ENCODE results near the gene CDKAL1. TPM values are rescaled to one million over a fixed set of nuclear protein-coding genes. Genes with fewer than 3 reads are reported as not detected.
"Not testable (repeated sequence)": the region's sequence is repeated elsewhere in the genome, so short reads cannot be mapped to it uniquely, and the experiment has no call there.

Gene CDKAL1
- total and polyA plus RNA-seq, 8 donors, result 13.6 to 20.7 (median 17.5) TPM

DNA sequence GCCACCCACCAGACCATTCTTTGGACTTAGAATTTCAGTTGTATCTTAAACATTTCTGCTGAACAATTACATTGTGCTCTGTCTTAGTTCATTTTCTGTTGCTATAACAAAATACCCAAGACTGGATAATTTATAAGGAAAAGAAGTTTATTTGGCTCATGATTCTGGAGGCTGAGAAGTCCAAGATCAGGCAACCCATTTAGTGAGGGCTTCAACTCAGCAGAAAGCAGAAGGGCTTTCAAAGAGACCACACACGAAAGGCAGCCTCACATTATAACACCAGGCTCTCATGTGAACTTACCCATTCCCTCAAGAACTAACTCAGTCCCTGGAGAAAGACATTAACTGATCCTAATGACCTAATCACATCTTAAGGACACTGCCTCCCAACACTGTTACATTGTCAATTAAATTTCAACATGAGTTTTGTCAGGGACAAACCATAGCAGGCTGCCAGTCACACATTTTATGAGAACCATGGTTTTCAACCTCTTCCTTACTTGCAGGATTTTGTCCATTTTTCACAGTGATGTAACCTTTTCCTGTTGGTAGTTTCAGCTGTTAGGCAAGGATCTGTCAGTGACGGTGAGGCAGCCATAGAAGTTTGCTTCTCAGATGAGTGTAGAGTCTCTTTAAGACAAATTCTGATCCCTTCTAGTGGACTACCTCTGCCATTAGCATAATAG is 659.7 kb downstream of the CDKAL1 start:
- no peak overlapping the region for H3K4me3 ChIP-seq
- ATAC-seq (no peak), DNase-seq (no peak)
- no peaks in the 10 kb centered on the region for H3K27me3 ChIP-seq
- no peaks in the 10 kb centered on the region for H3K9me3 ChIP-seq
- intact Hi-C loops (cut with DNase I), result no loop called here
- no peaks in the 10 kb centered on the region for H3K36me3 ChIP-seq
- TF ChIP-seq, protein P1, sequence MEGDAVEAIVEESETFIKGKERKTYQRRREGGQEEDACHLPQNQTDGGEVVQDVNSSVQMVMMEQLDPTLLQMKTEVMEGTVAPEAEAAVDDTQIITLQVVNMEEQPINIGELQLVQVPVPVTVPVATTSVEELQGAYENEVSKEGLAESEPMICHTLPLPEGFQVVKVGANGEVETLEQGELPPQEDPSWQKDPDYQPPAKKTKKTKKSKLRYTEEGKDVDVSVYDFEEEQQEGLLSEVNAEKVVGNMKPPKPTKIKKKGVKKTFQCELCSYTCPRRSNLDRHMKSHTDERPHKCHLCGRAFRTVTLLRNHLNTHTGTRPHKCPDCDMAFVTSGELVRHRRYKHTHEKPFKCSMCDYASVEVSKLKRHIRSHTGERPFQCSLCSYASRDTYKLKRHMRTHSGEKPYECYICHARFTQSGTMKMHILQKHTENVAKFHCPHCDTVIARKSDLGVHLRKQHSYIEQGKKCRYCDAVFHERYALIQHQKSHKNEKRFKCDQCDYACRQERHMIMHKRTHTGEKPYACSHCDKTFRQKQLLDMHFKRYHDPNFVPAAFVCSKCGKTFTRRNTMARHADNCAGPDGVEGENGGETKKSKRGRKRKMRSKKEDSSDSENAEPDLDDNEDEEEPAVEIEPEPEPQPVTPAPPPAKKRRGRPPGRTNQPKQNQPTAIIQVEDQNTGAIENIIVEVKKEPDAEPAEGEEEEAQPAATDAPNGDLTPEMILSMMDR (IDR thresholded peaks at IDR 0.05), result no peak
- H3K4me1 ChIP-seq, result no peaks in the 10 kb centered on the region
- H3K27ac ChIP-seq, result no peak overlapping the region

DNA sequence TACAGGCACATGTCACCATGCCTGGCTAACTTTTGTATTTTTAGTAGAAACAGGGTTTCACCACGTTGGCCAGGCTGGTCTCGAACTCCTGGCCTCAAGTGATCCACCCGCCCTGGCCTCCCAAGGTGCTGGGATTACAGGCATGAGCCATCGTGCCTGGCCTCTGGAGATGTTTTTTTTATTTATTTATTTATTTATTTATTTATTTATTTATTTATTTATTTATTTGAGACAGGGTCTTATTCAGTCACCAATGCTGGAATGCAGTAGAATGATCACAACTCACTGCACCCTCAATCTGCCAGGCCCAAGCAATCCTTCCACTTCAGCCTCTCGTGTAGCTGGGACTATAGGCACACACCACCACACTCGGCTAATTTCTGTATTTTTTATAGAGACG is 661.0 kb downstream of the CDKAL1 start:
- ATAC-seq; H3K9me3 ChIP-seq; DNase-seq; H3K27ac ChIP-seq; intact Hi-C loops (cut with DNase I); H3K36me3 ChIP-seq; H3K27me3 ChIP-seq; H3K4me3 ChIP-seq; H3K4me1 ChIP-seq: not testable (repeated sequence)

DNA sequence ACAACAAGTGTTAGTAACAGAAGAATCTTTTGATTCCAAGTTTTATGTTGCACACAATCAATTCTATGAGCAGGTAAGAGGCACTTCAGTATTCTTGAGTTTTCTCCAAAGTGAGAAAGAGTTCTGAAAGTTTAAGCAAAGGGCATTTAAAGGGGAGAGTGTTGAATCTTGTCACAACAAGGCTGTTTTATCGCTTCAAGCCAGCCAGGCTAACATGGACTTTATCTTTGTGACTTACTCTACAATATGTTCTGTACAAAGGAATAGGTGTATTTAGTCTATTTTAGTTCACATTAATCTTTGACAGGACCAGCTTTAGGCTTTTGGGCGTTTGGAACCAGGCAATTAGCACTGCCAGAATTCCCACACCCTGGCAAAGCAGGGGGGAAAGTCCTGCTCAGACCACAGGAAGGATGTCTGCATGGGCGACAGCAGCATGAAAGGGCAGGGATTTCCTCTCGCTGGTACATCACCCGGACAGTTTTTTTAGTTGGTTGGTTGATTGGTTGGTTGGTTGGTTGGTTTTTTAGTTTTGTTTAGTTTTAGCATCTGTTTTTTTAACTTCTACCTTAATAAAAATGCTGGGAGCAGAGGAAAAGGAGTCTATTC is 663.9 kb downstream of the CDKAL1 start:
- Histone ChIP-seq H3K9me3 (no peaks in the 10 kb centered on the region), H3K27ac (no peak overlapping the region), H3K36me3 (no peaks in the 10 kb centered on the region), H3K4me3 (no peak overlapping the region), H3K4me1 (peaks cover 0 to 3% of the 10 kb centered on the region in 2 donors), H3K27me3 (no peaks in the 10 kb centered on the region)
- TF ChIP-seq, protein P1 (IDR thresholded peaks at IDR 0.05), result no peak
- intact Hi-C loops (cut with DNase I), result no loop called here
- DNase-seq (no peak), ATAC-seq (no peak)

DNA sequence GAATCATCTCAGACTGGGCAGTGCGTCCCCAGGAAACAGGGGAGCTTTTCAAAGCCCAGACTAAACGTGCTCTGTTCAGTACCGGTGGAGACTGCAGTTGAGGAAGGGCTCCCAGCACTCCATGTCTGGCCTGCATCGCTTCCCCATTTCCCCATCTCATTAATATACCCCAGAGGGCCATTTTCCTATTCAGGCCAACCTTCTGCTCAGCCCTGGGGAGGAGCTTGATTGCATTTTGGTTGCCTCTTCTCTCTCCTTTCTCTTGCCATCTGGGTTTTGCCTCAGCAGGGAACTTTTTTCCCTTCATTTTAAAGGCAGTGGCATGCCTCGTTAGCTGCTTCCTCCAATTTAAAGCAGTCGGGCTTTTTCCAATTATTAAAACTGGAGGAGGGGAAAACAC is 665.0 kb downstream of the CDKAL1 start:
- no peak overlapping the region for H3K4me3 ChIP-seq
- intact Hi-C loops (cut with DNase I), result no loop called here
- no peaks in the 10 kb centered on the region for H3K36me3 ChIP-seq
- no peak overlapping the region for H3K27ac ChIP-seq
- DNase-seq (no peak), ATAC-seq (no peak)
- TF ChIP-seq, protein P1 (IDR thresholded peaks at IDR 0.05), result no peak
- H3K9me3 ChIP-seq, result no peaks in the 10 kb centered on the region
- peaks cover 0 to 3% of the 10 kb centered on the region in 2 donors for H3K4me1 ChIP-seq
- H3K27me3 ChIP-seq, result no peaks in the 10 kb centered on the region

GRCh38 chr6:21200134-21200870 is 666.0 kb downstream of the CDKAL1 start:
- H3K4me1 ChIP-seq, result peaks cover 0 to 3% of the 10 kb centered on the region in 2 donors
- no peak for ATAC-seq

More at GRCh38 chr6:21200134-21200870, 666.0 kb downstream of the CDKAL1 start:
- H3K27me3 ChIP-seq, result no peaks in the 10 kb centered on the region
- TF ChIP-seq, protein P1 (IDR thresholded peaks at IDR 0.05), result no peak
- no peak for DNase-seq
- no peaks in the 10 kb centered on the region for H3K36me3 ChIP-seq
- no peak overlapping the region for H3K4me3 ChIP-seq
- no peak overlapping the region for H3K27ac ChIP-seq
- intact Hi-C loops (cut with DNase I), result no loop called here
- no peaks in the 10 kb centered on the region for H3K9me3 ChIP-seq
